Breast epithelium (tissue), 4 donors: ENCODE data around the gene PLXNA4. TPM values are rescaled to one million over a fixed set of nuclear protein-coding genes. Genes with fewer than 3 reads are reported as not detected.

Source experiments
- DNase-seq, 2 donors: peaks; one replicate each; pipeline ENCODE4 v3.0.0-alpha.2; 2019; ENCODE audit warnings: low spot score in 2 of 2
- H3K27ac ChIP-seq, 2 donors: fragments of 200-600 bp; sonication (generic) in 1 of 2; one replicate each; pipeline ENCODE4 v1.5.1; 2016 to 2019; ENCODE audit warnings: mild to moderate bottlenecking in 1 of 2
- H3K27me3 ChIP-seq, 2 donors: fragments of 200-600 bp; sonication (generic) in 1 of 2; one replicate each; pipeline versions ENCODE4 v1.5.1 to v1.6.0; 2017 to 2019; ENCODE audit warnings: control low read depth in 1 of 2, mild to moderate bottlenecking in 1 of 2
- H3K36me3 ChIP-seq: fragments of 200-600 bp; one replicate; pipeline ENCODE4 v1.5.1; 2019
- H3K4me1 ChIP-seq, 2 donors: fragments of 200-600 bp; sonication (generic); one replicate each; pipeline ENCODE4 v1.5.1; 2016 to 2019; ENCODE audit warnings: control low read depth in 1 of 2
- H3K4me3 ChIP-seq, 3 donors: fragments of 200-600 bp; sonication (generic); 1 replicate in 2 of 3; 2 replicates in 1 of 3; pipeline ENCODE4 v1.5.1; 2016 to 2019; ENCODE audit warnings: mild to moderate bottlenecking in 3 of 3, moderate library complexity in 2 of 3
- H3K9me3 ChIP-seq, 2 donors: fragments of 200-600 bp; sonication (generic) in 1 of 2; one replicate each; pipeline ENCODE4 v1.5.1; 2016 to 2019; ENCODE audit warnings: control low read depth in 1 of 2
- CTCF ChIP-seq, 3 donors: fragments of 450-650 bp; IDR thresholded peaks; one replicate each; pipeline ENCODE4 v1.5.1; 2016 to 2017; ENCODE audit warnings: antibody characterized with exemption in 3 of 3, mild to moderate bottlenecking in 3 of 3, moderate library complexity in 3 of 3
- POLR2A ChIP-seq: fragments of 450-650 bp; IDR thresholded peaks from one replicate; pipeline ENCODE4 v1.6.1; 2016; ENCODE audit warnings: antibody characterized with exemption, mild to moderate bottlenecking, moderate library complexity
- POLR2AphosphoS5 ChIP-seq, 3 donors: sonication (generic); formaldehyde crosslinking; IDR thresholded peaks; one replicate each; pipeline ENCODE4 v1.6.1; 2017; ENCODE audit warnings: antibody characterized with exemption in 3 of 3
- intact Hi-C: fragments of 100-400 bp; cut with DNase I; formaldehyde crosslinking; loops from one replicate; pipeline ENCODE4 v1.15.1; 2023; ENCODE audit warnings: low total_unique reads
- total RNA-seq, 3 donors: library from RNA; depleted of rRNA; stranded (reverse); fragments of >200 nt; gene quantifications; one replicate each; pipeline ENCODE4 v1.1.0, GENCODE V29; 2016

PLXNA4 gene
- total RNA-seq, 3 donors from 2014 or later: 7.2 to 32.5 (median 26.2) TPM

GRCh38 chr7:132453826-132454225, 122.4 kb downstream of the PLXNA4 start:
- Histone ChIP-seq H3K27ac (no peak overlapping the region), H3K4me1 (no peaks in the 10 kb centered on the region), H3K9me3 (no peaks in the 10 kb centered on the region), H3K27me3 (no peaks in the 10 kb centered on the region), H3K36me3 (no peaks in the 10 kb centered on the region), H3K4me3 (no peak overlapping the region)
- TF ChIP-seq CTCF (IDR thresholded peaks at IDR 0.05) (no peak), POLR2A (no peak), POLR2AphosphoS5 (IDR thresholded peaks at IDR 0.05) (no peak)
- DNase-seq: no peak
- intact Hi-C loops: no loop called here

- Histone ChIP-seq H3K4me1 (no peaks in the 10 kb centered on the region), H3K27ac (no peak overlapping the region), H3K27me3 (no peaks in the 10 kb centered on the region), H3K9me3 (no peaks in the 10 kb centered on the region), H3K4me3 (no peak overlapping the region), H3K36me3 (no peaks in the 10 kb centered on the region)
- intact Hi-C loops: no loop called here
- no peak for DNase-seq
- no peak for TF ChIP-seq POLR2A
- no peak for TF ChIP-seq CTCF (IDR thresholded peaks at IDR 0.05)
- TF ChIP-seq POLR2AphosphoS5 (IDR thresholded peaks at IDR 0.05): no peak
These were observed 125.1 kb downstream of the PLXNA4 start for GRCh38 chr7:132451161-132451560.

GRCh38 chr7:132450696-132451095, 125.6 kb downstream of the PLXNA4 start:
- Histone ChIP-seq H3K4me1 (no peaks in the 10 kb centered on the region), H3K36me3 (no peaks in the 10 kb centered on the region), H3K9me3 (no peaks in the 10 kb centered on the region), H3K27me3 (no peaks in the 10 kb centered on the region), H3K4me3 (no peak overlapping the region), H3K27ac (no peak overlapping the region)
- no peak for DNase-seq
- intact Hi-C loops: no loop called here
- TF ChIP-seq CTCF (IDR thresholded peaks at IDR 0.05) (no peak), POLR2AphosphoS5 (IDR thresholded peaks at IDR 0.05) (no peak), POLR2A (no peak)

- H3K27me3 ChIP-seq: no peaks in the 10 kb centered on the region
- H3K4me3 ChIP-seq: no peak overlapping the region
- no peak for DNase-seq
- intact Hi-C loops: no loop called here
- H3K9me3 ChIP-seq: no peaks in the 10 kb centered on the region
- no peak for TF ChIP-seq POLR2AphosphoS5 (IDR thresholded peaks at IDR 0.05)
- TF ChIP-seq POLR2A: no peak
- TF ChIP-seq CTCF (IDR thresholded peaks at IDR 0.05): no peak
- H3K36me3 ChIP-seq: no peaks in the 10 kb centered on the region
- H3K4me1 ChIP-seq: no peaks in the 10 kb centered on the region
- no peak overlapping the region for H3K27ac ChIP-seq
These were observed 126.1 kb downstream of the PLXNA4 start for GRCh38 chr7:132450188-132450587.

GRCh38 chr7:132446666-132447278, 129.5 kb downstream of the PLXNA4 start:
- TF ChIP-seq POLR2AphosphoS5 (IDR thresholded peaks at IDR 0.05) (no peak), POLR2A (no peak), CTCF (IDR thresholded peaks at IDR 0.05) (no peak)
- no peak overlapping the region for H3K27ac ChIP-seq
- intact Hi-C loops: no loop called here
- no peak overlapping the region for H3K4me3 ChIP-seq
- H3K9me3 ChIP-seq: no peaks in the 10 kb centered on the region
- H3K36me3 ChIP-seq: no peaks in the 10 kb centered on the region
- no peaks in the 10 kb centered on the region for H3K4me1 ChIP-seq
- H3K27me3 ChIP-seq: no peaks in the 10 kb centered on the region
- DNase-seq: no peak
